ENCODE measurements around the gene OPA3. TPM values are rescaled to one million over a fixed set of nuclear protein-coding genes. Genes with fewer than 3 reads are reported as not detected.

OPA3 gene
- total RNA-seq, 1 experiment from 2014 or later, result 11.1 TPM

GRCh38 chr19:45593520-45593919 is 8.9 kb upstream of the OPA3 start:
- H3K9me3 ChIP-seq (ENCODE audit: control insufficient read depth in 1 of 2, insufficient read depth in 1 of 2, low read depth in 1 of 2, low read length in 2 of 2), result no peaks in the 10 kb centered on the region
- H4K20me1 ChIP-seq (ENCODE audit: insufficient read depth), result no peaks in the 10 kb centered on the region
- ATAC-seq, result no peak
- no peak overlapping the region for H2AFZ ChIP-seq (ENCODE audit: low read depth, low read length, poor library complexity, severe bottlenecking)
- H3K4me3 ChIP-seq (replicated peaks in 1 of 2; ENCODE audit: low read depth in 1 of 2, low read length in 2 of 2), result no peak overlapping the region
- no peaks in the 10 kb centered on the region for H3K79me2 ChIP-seq (ENCODE audit: insufficient read depth, low read length)
- RAD21 ChIA-PET (ENCODE audit: low non-redundant PET in 1 of 2, low total read pairs in 2 of 2, uncharacterized antibody in 2 of 2, unreplicated experiment in 2 of 2), result interaction anchor here in 1 of 2 experiments (0.9 kb wide), 1 partner anchor 49 kb away, joined by 4 read pairs; no protein-coding TSS in a partner anchor
- POLR2A ChIA-PET, result no interaction called here
- no peak overlapping the region for H3K4me2 ChIP-seq (ENCODE audit: low read length)
- no peaks in the 10 kb centered on the region for H3K36me3 ChIP-seq (ENCODE audit: control insufficient read depth in 1 of 2, insufficient read depth in 2 of 2, low read length in 2 of 2)
- DNase-seq (ENCODE audit: low read depth, low spot score), result no peak
- no TSS peak for BruUV-seq (replicated peaks)
- no peaks in the 10 kb centered on the region for H3K9me2 ChIP-seq (ENCODE audit: insufficient read depth)
- no peak for TF ChIP-seq ELF1 (IDR thresholded peaks at IDR 0.05; ENCODE audit: borderline replicate concordance, low read depth)
- TF ChIP-seq SRF (IDR thresholded peaks at IDR 0.05; ENCODE audit: low read depth), result no peak
- no peak for TF ChIP-seq CBX3 (IDR thresholded peaks at IDR 0.05; ENCODE audit: low read depth)
- TF ChIP-seq CTCF (IDR thresholded peaks at IDR 0.05 in 2 of 3, conservative IDR thresholded peaks at IDR 0.05 in 1 of 3; ENCODE audit: borderline replicate concordance in 1 of 3, insufficient read depth in 1 of 3, low read depth in 2 of 3, low read length in 2 of 3), result no peak
- no peak for TF ChIP-seq EGR1 (IDR thresholded peaks at IDR 0.05; ENCODE audit: low read depth)
- no peak for TF ChIP-seq POLR2AphosphoS5 (IDR thresholded peaks at IDR 0.05; ENCODE audit: low read depth, low read length)
- TF ChIP-seq ZFX (IDR thresholded peaks at IDR 0.05), result no peak
- TF ChIP-seq EZH2phosphoT487 (IDR thresholded peaks at IDR 0.05; ENCODE audit: borderline replicate concordance), result no peak
- no peak for TF ChIP-seq MAX (IDR thresholded peaks at IDR 0.05)
- no peak for TF ChIP-seq TCF7L2 (IDR thresholded peaks at IDR 0.05; ENCODE audit: borderline replicate concordance, extremely low read depth, insufficient read depth, insufficient read length)
- TF ChIP-seq EZH2 (IDR thresholded peaks at IDR 0.05), result no peak
- TF ChIP-seq YY1 (IDR thresholded peaks at IDR 0.05; ENCODE audit: extremely low read depth, insufficient replicate concordance, low read depth, low read length), result no peak
- no peak for TF ChIP-seq CEBPB (IDR thresholded peaks at IDR 0.05; ENCODE audit: low read depth)
- TF ChIP-seq, protein P1, sequence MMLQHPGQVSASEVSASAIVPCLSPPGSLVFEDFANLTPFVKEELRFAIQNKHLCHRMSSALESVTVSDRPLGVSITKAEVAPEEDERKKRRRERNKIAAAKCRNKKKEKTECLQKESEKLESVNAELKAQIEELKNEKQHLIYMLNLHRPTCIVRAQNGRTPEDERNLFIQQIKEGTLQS (IDR thresholded peaks at IDR 0.05), result no peak
- TF ChIP-seq RAD21 (IDR thresholded peaks at IDR 0.05; ENCODE audit: low read depth), result no peak
- no peak for TF ChIP-seq SP1 (IDR thresholded peaks at IDR 0.05; ENCODE audit: low read depth)
- intact Hi-C loops (cut with micrococcal nuclease), result no loop called here
- no peak overlapping the region for H3K9ac ChIP-seq (ENCODE audit: low read length)
- H3K27me3 ChIP-seq (ENCODE audit: insufficient read depth, low read length), result peaks cover 13% of the 10 kb centered on the region; the same call in 1 of the 2 replicates
- H3K4me1 ChIP-seq (ENCODE audit: control insufficient read depth in 1 of 2, insufficient read depth in 2 of 2, low read length in 2 of 2), result peaks cover 0 to 17% of the 10 kb centered on the region in 2 experiments; a peak in 2 of 4 replicates
- H3K27ac ChIP-seq (ENCODE audit: low read depth, low read length), result no peak overlapping the region
- CTCF ChIA-PET, result interaction anchor here (1.0 kb wide), 1 partner anchor 48 kb away, joined by 5 read pairs; no protein-coding TSS in a partner anchor
